ENCODE measurements around the gene MAP2K3. TPM values are rescaled to one million over a fixed set of nuclear protein-coding genes. Genes with fewer than 3 reads are reported as not detected.

The MAP2K3 gene
- polyA plus RNA-seq, 1 donor (not counting 4 experiments of a cell fraction or from before 2014, with no cell fraction given), result 22.4 TPM

GRCh38 chr17:21352981-21353265 lies 68.4 kb downstream of the MAP2K3 start:
- no peak overlapping the region for H2AFZ ChIP-seq (ENCODE audit: control insufficient read depth, low read length)
- no peaks in the 10 kb centered on the region for H3K9me3 ChIP-seq (ENCODE audit: control insufficient read depth, low read depth, low read length)
- H3K4me2 ChIP-seq (ENCODE audit: control insufficient read depth, extremely low read depth, insufficient read depth, low read depth, low read length), result no peak overlapping the region
- H3K4me1 ChIP-seq (ENCODE audit: control insufficient read depth, extremely low read depth, insufficient read depth, low read length), result no peaks in the 10 kb centered on the region
- FAIRE-seq, result no peak
- dilution Hi-C loops (cut with MboI; ENCODE audit: extremely low pct_ligation_motif_present, low sequenced_read_pairs), result no loop called here
- no peaks in the 10 kb centered on the region for H3K36me3 ChIP-seq (ENCODE audit: control insufficient read depth in 2 of 2, extremely low read depth in 1 of 2, insufficient read depth in 2 of 2, low read length in 2 of 2)
- no peak overlapping the region for H3K4me3 ChIP-seq (ENCODE audit: control insufficient read depth in 2 of 3, extremely low read depth in 1 of 3, insufficient read depth in 2 of 3, low read depth in 1 of 3, low read length in 3 of 3)
- H3K27me3 ChIP-seq (ENCODE audit: control insufficient read depth, extremely low read depth, insufficient read depth, low read length), result no peaks in the 10 kb centered on the region
- DNase-seq (ENCODE audit: low read depth, low spot score), result no peak
- H3K9ac ChIP-seq (ENCODE audit: control insufficient read depth, extremely low read depth, insufficient read depth, low read length), result no peak overlapping the region
- H3K27ac ChIP-seq (ENCODE audit: control insufficient read depth, insufficient read depth, low read length), result no peak overlapping the region
- no peaks in the 10 kb centered on the region for H4K20me1 ChIP-seq (ENCODE audit: control insufficient read depth, extremely low read depth, insufficient read depth, low read length)
- no peaks in the 10 kb centered on the region for H3K9me1 ChIP-seq (ENCODE audit: control insufficient read depth, extremely low read depth, insufficient read depth, low read length)
- no peaks in the 10 kb centered on the region for H3K79me2 ChIP-seq (ENCODE audit: control insufficient read depth, insufficient read depth, low read length)
- TF ChIP-seq CTCF (optimal IDR thresholded peaks at IDR 0.05 in 1 of 3, IDR thresholded peaks at IDR 0.05 in 1 of 3, conservative IDR thresholded peaks at IDR 0.05 in 1 of 3; ENCODE audit: extremely low read depth in 1 of 3, insufficient read depth in 2 of 3, low read length in 3 of 3) (no peak), EZH2 (IDR thresholded peaks at IDR 0.05; ENCODE audit: low read length) (no peak)

- TF ChIP-seq EZH2 (IDR thresholded peaks at IDR 0.05; ENCODE audit: low read length) (no peak), CTCF (optimal IDR thresholded peaks at IDR 0.05 in 1 of 3, IDR thresholded peaks at IDR 0.05 in 1 of 3, conservative IDR thresholded peaks at IDR 0.05 in 1 of 3; ENCODE audit: extremely low read depth in 1 of 3, insufficient read depth in 2 of 3, low read length in 3 of 3) (no peak)
- Histone ChIP-seq H3K4me2 (ENCODE audit: control insufficient read depth, extremely low read depth, insufficient read depth, low read depth, low read length) (no peak overlapping the region), H3K4me1 (ENCODE audit: control insufficient read depth, extremely low read depth, insufficient read depth, low read length) (no peaks in the 10 kb centered on the region), H3K9me1 (ENCODE audit: control insufficient read depth, extremely low read depth, insufficient read depth, low read length) (no peaks in the 10 kb centered on the region), H3K36me3 (ENCODE audit: control insufficient read depth in 2 of 2, extremely low read depth in 1 of 2, insufficient read depth in 2 of 2, low read length in 2 of 2) (no peaks in the 10 kb centered on the region), H3K79me2 (ENCODE audit: control insufficient read depth, insufficient read depth, low read length) (no peaks in the 10 kb centered on the region), H3K27ac (ENCODE audit: control insufficient read depth, insufficient read depth, low read length) (no peak overlapping the region), H3K4me3 (ENCODE audit: control insufficient read depth in 2 of 3, extremely low read depth in 1 of 3, insufficient read depth in 2 of 3, low read depth in 1 of 3, low read length in 3 of 3) (no peak overlapping the region), H3K9me3 (ENCODE audit: control insufficient read depth, low read depth, low read length) (no peaks in the 10 kb centered on the region), H2AFZ (ENCODE audit: control insufficient read depth, low read length) (no peak overlapping the region), H3K27me3 (ENCODE audit: control insufficient read depth, extremely low read depth, insufficient read depth, low read length) (no peaks in the 10 kb centered on the region), H3K9ac (ENCODE audit: control insufficient read depth, extremely low read depth, insufficient read depth, low read length) (no peak overlapping the region), H4K20me1 (ENCODE audit: control insufficient read depth, extremely low read depth, insufficient read depth, low read length) (no peaks in the 10 kb centered on the region)
- dilution Hi-C loops (cut with MboI; ENCODE audit: extremely low pct_ligation_motif_present, low sequenced_read_pairs), result no loop called here
- FAIRE-seq (no peak), DNase-seq (ENCODE audit: low read depth, low spot score) (no peak)
These were observed 69.0 kb downstream of the MAP2K3 start for GRCh38 chr17:21353326-21354010.
